H1 (cell line): ENCODE measurements around the gene DDX42. TPM values are rescaled to one million over a fixed set of nuclear protein-coding genes. Genes with fewer than 3 reads are reported as not detected.

Experiments used
- CBX5 ChIP-seq: fragments of 300-800, 300-1000 bp; sonication (generic); IDR thresholded peaks from 2 replicates; pipeline ENCODE4 v1.7.1; 2016; ENCODE audit warnings: antibody characterized with exemption, low read length, low read depth
- polyA plus RNA-seq, 7 experiments: library from polyadenylated mRNA; depleted of rRNA in 3 of 7; stranded (reverse) in 5 of 7; unstranded in 2 of 7; fragments of >200 nt in 5 of 7; fragments of 200-250 nt in 2 of 7; gene quantifications; 1 replicate in 5 of 7; 2 replicates in 1 of 7; 4 replicates in 1 of 7; pipeline versions ENCODE4 v1.2.1 to v1.2.3, GENCODE V29; 2011 to 2013; ENCODE audit warnings: missing spikeins in 2 of 7, mixed read lengths in 2 of 7
- total RNA-seq: library from RNA; stranded (reverse); fragmentation: NEBNext Ultra II Directional; extraction: Animal tissue kit (Norgen Biotek cat#: 25700); gene quantifications from 2 replicates; pipeline ENCODE4 v1.2.1, GENCODE V29; 2021

Gene DDX42
- total and polyA plus RNA-seq, 2 of the 8 experiments (the other 6 are each of a cell fraction or from before 2014, with no cell fraction given) = 40.6 to 114 TPM

GRCh38 chr17:63762161-63763078 lies 11.6 kb upstream of the DDX42 start (continued):
- TF ChIP-seq CBX5 = no peak
